ENCODE measurements around the gene ADGRV1. TPM values are rescaled to one million over a fixed set of nuclear protein-coding genes. Genes with fewer than 3 reads are reported as not detected.
A peak's percentile ranks its signal among the peaks of the same experiment; 100 is the strongest.

Gene ADGRV1
- total RNA-seq, 1 donor from 2014 or later: 0.69 TPM

DNA sequence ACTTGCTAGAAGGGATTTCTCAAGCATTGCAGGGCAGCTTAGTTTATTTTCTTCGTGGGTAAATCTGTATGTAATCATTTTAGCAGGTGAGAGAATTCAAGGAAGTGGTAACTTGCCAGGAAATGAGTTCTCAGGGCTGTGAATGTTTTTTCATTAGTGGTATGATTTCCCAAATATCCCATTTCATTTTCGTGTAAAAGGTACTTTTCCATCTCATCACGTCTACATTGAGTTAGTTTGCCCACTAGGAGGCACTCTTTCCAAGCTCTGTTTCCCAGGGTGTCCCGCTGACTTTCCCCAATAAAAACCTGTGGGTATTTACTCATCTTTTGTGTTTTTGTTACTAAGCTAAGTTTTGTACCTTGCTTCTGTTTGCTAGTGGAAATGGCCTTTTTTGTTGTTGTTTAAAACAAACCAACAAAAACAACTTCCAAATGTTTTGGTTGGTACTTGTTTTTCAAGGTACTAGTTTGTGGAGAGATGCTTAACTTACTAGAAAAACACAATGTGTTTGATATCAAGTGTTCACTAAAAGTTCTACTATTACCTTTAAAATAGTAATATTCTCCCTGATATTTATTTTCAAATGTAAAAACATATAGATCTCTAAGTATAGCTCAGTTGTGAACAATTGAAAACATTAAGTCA, 373.6 kb downstream of the ADGRV1 start:
- H3K4me3 ChIP-seq (ENCODE audit: low read depth, low read length): no peak overlapping the region
- TF ChIP-seq, protein P1, sequence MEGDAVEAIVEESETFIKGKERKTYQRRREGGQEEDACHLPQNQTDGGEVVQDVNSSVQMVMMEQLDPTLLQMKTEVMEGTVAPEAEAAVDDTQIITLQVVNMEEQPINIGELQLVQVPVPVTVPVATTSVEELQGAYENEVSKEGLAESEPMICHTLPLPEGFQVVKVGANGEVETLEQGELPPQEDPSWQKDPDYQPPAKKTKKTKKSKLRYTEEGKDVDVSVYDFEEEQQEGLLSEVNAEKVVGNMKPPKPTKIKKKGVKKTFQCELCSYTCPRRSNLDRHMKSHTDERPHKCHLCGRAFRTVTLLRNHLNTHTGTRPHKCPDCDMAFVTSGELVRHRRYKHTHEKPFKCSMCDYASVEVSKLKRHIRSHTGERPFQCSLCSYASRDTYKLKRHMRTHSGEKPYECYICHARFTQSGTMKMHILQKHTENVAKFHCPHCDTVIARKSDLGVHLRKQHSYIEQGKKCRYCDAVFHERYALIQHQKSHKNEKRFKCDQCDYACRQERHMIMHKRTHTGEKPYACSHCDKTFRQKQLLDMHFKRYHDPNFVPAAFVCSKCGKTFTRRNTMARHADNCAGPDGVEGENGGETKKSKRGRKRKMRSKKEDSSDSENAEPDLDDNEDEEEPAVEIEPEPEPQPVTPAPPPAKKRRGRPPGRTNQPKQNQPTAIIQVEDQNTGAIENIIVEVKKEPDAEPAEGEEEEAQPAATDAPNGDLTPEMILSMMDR (conservative IDR thresholded peaks at IDR 0.05; ENCODE audit: low read depth, low read length): peak; percentile 94
- DNase-seq (ENCODE audit: low read depth): no peak

DNA sequence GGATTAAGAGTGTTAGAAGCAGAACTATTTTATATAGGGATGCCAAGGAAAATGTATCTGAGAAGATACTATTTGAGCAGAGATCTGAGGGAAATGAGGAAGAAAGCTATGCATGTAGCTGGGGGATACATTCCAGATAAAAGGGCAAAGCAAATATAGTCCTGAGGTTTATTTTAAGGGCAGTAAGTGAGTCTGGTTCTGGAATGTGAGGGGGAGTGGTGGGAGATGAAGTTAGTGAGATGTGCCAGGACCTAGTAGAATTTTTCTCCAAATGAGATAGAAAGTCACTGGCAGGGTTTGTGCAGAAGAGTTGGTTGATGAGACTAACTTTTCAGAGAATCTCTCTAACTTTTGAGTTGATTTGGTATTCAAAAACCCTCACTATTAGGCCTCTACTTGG, 374.7 kb downstream of the ADGRV1 start:
- no peak overlapping the region for H3K4me3 ChIP-seq (ENCODE audit: low read depth, low read length)
- no peak for DNase-seq (ENCODE audit: low read depth)
- TF ChIP-seq, protein P1 (conservative IDR thresholded peaks at IDR 0.05; ENCODE audit: low read depth, low read length): no peak

DNA sequence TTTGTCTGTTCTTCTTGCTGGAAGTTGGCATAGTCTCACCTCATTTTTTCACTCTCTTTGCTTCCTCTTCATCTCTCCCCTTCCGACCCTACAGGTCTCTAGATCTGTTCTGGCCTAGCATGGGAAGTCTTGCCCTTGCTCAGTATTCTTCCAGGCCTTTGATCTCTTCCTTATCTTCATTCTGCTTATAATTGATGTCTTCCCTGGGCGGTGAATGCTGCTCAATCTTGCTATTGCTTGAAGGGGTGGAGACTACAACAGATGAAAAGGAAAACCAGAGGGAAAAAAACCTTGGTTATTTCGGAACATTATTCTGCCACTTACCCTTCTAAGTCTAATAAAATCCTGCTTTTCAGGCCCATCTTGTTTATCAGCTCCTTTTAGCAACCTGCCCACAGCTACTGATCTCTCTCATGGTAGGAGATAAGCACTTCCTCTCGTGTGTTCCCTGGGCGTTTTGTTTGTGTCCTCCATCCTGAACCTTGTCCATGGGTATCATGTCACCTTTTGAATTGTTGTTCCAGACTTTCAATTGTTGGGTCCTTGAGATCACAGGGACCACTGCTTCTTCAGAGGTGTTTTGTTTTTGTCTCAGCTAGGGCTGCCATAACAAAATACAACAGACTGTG, 375.6 kb downstream of the ADGRV1 start:
- no peak for DNase-seq (ENCODE audit: low read depth)
- H3K4me3 ChIP-seq (ENCODE audit: low read depth, low read length): no peak overlapping the region
- TF ChIP-seq, protein P1 (conservative IDR thresholded peaks at IDR 0.05; ENCODE audit: low read depth, low read length): no peak

DNA sequence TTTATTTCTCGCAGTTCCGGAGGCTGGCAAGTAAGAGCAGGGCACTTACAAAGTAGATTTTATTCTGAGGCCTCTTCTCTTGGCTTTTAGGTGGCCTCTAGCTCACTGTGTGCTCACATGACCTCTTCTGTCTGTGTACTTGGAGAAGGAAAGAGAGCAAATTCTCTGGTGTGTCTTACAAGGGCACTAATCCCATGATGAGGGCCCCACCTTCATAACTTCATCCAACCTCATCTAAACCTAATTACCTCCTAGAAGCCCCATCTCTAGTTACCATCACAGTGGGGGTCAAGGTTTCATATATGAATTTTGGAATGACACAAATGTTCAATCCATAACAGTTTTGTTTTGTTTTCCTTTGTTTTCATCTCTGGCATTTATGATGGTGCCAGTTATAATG, 376.1 kb downstream of the ADGRV1 start:
- DNase-seq (ENCODE audit: low read depth): no peak
- H3K4me3 ChIP-seq (ENCODE audit: low read depth, low read length): no peak overlapping the region
- TF ChIP-seq, protein P1 (conservative IDR thresholded peaks at IDR 0.05; ENCODE audit: low read depth, low read length): no peak

DNA sequence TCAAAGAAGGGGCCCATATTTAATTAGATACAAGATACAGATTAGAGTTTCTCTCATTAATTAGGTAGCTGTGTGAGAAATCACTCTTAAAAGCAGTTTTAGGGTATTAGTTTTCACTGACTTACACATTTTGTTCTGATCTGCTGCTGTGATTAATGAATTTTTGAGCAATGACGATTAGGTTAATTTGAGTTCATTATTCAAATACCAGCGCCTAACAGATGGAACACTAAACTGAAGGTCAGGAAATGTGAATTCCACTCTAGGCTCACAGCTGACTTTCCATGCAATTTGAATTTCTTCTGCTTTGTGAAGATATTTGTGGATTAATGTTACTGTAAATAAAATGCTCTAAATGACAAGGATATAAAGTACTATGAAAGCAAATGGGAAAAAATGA, 380.6 kb downstream of the ADGRV1 start:
- DNase-seq (ENCODE audit: low read depth): peak; percentile 39
- H3K4me3 ChIP-seq (ENCODE audit: low read depth, low read length): no peak overlapping the region
- TF ChIP-seq, protein P1 (conservative IDR thresholded peaks at IDR 0.05; ENCODE audit: low read depth, low read length): no peak

DNA sequence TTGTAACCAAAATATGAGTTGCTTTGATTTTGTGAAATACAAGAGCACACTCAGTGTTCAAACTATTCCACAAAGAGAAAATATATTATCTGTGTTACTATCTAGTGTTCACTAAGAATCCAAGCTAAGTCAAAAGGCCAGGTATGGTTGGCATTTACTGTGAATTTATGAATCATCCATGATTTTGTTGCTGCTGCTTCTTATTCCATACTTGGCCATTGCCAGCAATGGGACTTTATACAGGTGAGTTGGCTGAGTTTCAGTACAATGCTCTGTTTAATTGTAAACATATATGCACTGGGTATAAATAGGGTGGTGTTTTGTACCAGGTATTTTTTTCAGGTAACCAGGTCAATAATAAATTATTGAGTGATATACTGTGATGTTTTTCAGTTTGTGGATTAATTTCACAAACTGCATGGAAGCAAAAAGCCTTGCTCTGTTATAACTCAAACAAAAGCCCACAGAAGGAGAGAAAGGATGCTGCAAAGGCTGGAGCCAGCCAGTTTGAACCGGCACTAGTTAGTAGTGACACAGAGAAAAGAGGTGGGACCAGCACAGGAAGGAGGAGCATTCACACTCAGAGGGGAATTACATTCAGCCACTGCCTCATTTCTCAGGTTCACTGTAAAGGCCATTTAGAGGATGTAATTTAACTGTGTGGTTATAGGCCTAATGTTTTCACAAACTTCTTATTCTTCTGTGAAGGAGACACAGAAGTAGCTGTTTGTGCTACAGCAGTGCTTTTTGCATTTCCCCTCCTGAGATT, 381.8 kb downstream of the ADGRV1 start:
- H3K4me3 ChIP-seq (ENCODE audit: low read depth, low read length): no peak overlapping the region
- peak; percentile 26 for DNase-seq (ENCODE audit: low read depth)
- TF ChIP-seq, protein P1 (conservative IDR thresholded peaks at IDR 0.05; ENCODE audit: low read depth, low read length): no peak
